Esophagus squamous epithelium (tissue), 5 donors: ENCODE results near the gene CFL1. TPM values are rescaled to one million over a fixed set of nuclear protein-coding genes. Genes with fewer than 3 reads are reported as not detected.
"Not testable (repeated sequence)": the region's sequence is repeated elsewhere in the genome, so short reads cannot be mapped to it uniquely, and the experiment has no call there.

ENCODE experiments used
- DNase-seq: peaks from one replicate; lab custom pipeline; 2025; lab: John Stamatoyannopoulos, UW
- H3K27ac ChIP-seq, 4 donors: fragments of 200-600 bp; sonication (generic); one replicate each; pipeline ENCODE4 v1.5.1; 2016 to 2019; ENCODE audit warnings: mild to moderate bottlenecking in 1 of 4
- H3K27me3 ChIP-seq, 4 donors: fragments of 200-600 bp; sonication (generic); 1 replicate in 3 of 4; 2 replicates in 1 of 4; pipeline versions ENCODE4 v1.5.1 to v1.6.0; 2017 to 2021; ENCODE audit warnings: antibody characterized with exemption in 1 of 4
- H3K36me3 ChIP-seq, 3 donors: fragments of 200-600 bp; sonication (generic); one replicate each; pipeline ENCODE4 v1.5.1; 2016 to 2019
- H3K4me1 ChIP-seq, 3 donors: fragments of 200-600 bp; sonication (generic); one replicate each; pipeline ENCODE4 v1.5.1; 2017 to 2019
- H3K4me3 ChIP-seq, 4 donors: fragments of 200-600 bp; sonication (generic); 1 replicate in 3 of 4; 2 replicates in 1 of 4; pipeline ENCODE4 v1.5.1; 2016 to 2019; ENCODE audit warnings: mild to moderate bottlenecking in 2 of 4, moderate library complexity in 1 of 4
- H3K9me3 ChIP-seq, 3 donors: fragments of 200-600 bp; sonication (generic); one replicate each; pipeline ENCODE4 v1.5.1; 2016 to 2019
- CTCF ChIP-seq, 6 experiments: fragments of 450-650 bp in 4 of 6; fragments of 200-600 bp in 2 of 6; sonication (generic) in 2 of 6; IDR thresholded peaks; one replicate each; pipeline ENCODE4 v1.5.1; 2016 to 2019; ENCODE audit warnings: antibody characterized with exemption in 6 of 6, mild to moderate bottlenecking in 4 of 6, moderate library complexity in 4 of 6
- POLR2A ChIP-seq, 4 donors: fragments of 450-650 bp; IDR thresholded peaks; one replicate each; pipeline ENCODE4 v1.6.1; 2017; ENCODE audit warnings: antibody characterized with exemption in 4 of 4, mild to moderate bottlenecking in 4 of 4, moderate library complexity in 3 of 4
- WGBS, 2 donors: methylation state at CpG; one replicate each; pipeline ENCODE4 v1.1.5; 2018; 5-methylcytosine and 5-hydroxymethylcytosine counted together
- intact Hi-C: fragments of 100-400 bp; cut with DNase I; formaldehyde crosslinking; loops from one replicate; pipeline ENCODE4 v1.15.0; 2022
- total RNA-seq, 4 donors: library from RNA; depleted of rRNA; stranded (reverse); fragments of >200 nt; gene quantifications; one replicate each; pipeline ENCODE4 v1.1.0, GENCODE V29; 2016
- donor health status: DM: yes; HTN: yes; CAD: no.

The CFL1 gene
- total RNA-seq, 4 donors from 2014 or later, result 453 to 833 (median 750) TPM

- 79 to 80% methylated on average over 9 to 10 of the region's 10 CpGs for WGBS, 2 donors
- TF ChIP-seq CTCF (IDR thresholded peaks at IDR 0.05) (no peak), POLR2A (IDR thresholded peaks at IDR 0.05) (no peak)
- Histone ChIP-seq H3K4me1 (no peaks in the 10 kb centered on the region), H3K36me3 (no peaks in the 10 kb centered on the region), H3K9me3 (no peaks in the 10 kb centered on the region), H3K27me3 (no peaks in the 10 kb centered on the region), H3K27ac (no peak overlapping the region), H3K4me3 (no peak overlapping the region)
- intact Hi-C loops, result no loop called here
- DNase-seq, result no peak
Measured at GRCh38 chr11:65844231-65844872, 13.6 kb downstream of the CFL1 start.

GRCh38 chr11:65843811-65844210 lies 14.2 kb downstream of the CFL1 start:
- no peak for DNase-seq
- Histone ChIP-seq H3K9me3 (no peaks in the 10 kb centered on the region), H3K27ac (no peak overlapping the region), H3K4me3 (no peak overlapping the region), H3K27me3 (no peaks in the 10 kb centered on the region), H3K36me3 (no peaks in the 10 kb centered on the region), H3K4me1 (no peaks in the 10 kb centered on the region)
- 85 to 89% methylated on average over 3 of the region's 3 CpGs for WGBS, 2 donors
- intact Hi-C loops, result no loop called here
- TF ChIP-seq CTCF (IDR thresholded peaks at IDR 0.05) (no peak), POLR2A (IDR thresholded peaks at IDR 0.05) (no peak)

- no peak for DNase-seq
- no peak overlapping the region for H3K27ac ChIP-seq
- no peak overlapping the region for H3K4me3 ChIP-seq
- TF ChIP-seq CTCF (IDR thresholded peaks at IDR 0.05), result no peak
- no peak for TF ChIP-seq POLR2A (IDR thresholded peaks at IDR 0.05)
- no peaks in the 10 kb centered on the region for H3K27me3 ChIP-seq
- H3K36me3 ChIP-seq, result no peaks in the 10 kb centered on the region
- H3K4me1 ChIP-seq, result no peaks in the 10 kb centered on the region
- intact Hi-C loops, result no loop called here
- WGBS, 2 donors, result 71 to 80% methylated on average over 4 of the region's 4 CpGs
- H3K9me3 ChIP-seq, result no peaks in the 10 kb centered on the region
Measured at GRCh38 chr11:65842144-65842543, 15.8 kb downstream of the CFL1 start.

- H3K9me3 ChIP-seq, result no peaks in the 10 kb centered on the region
- peak overlapping the region; percentile 37 to 75 (median 54) for H3K4me3 ChIP-seq
- intact Hi-C loops, result no loop called here
- peaks cover 0 to 16% (median 0%) of the 10 kb centered on the region in 4 donors for H3K27me3 ChIP-seq
- TF ChIP-seq CTCF (IDR thresholded peaks at IDR 0.05) (no peak), POLR2A (IDR thresholded peaks at IDR 0.05) (no peak)
- DNase-seq, result no peak
- WGBS, 2 donors, result 21 to 32% methylated on average over 4 to 5 of the region's 6 CpGs
- peaks cover 0 to 19% (median 12%) of the 10 kb centered on the region in 3 donors for H3K4me1 ChIP-seq
- no peaks in the 10 kb centered on the region for H3K36me3 ChIP-seq
- H3K27ac ChIP-seq, result no peak overlapping the region
Measured at GRCh38 chr11:65834202-65834601, 23.8 kb downstream of the CFL1 start.

- DNase-seq, result peak; percentile 71
- 3 to 9% methylated on average over 17 to 20 of the region's 63 CpGs for WGBS, 2 donors
- intact Hi-C loops, result no loop called here
Measured at GRCh38 chr11:65833297-65834030, 24.5 kb downstream of the CFL1 start, which contains the start of gene SNX32. SNX32 (plus strand) TSS chr11:65833963; CDS start chr11:65834066, 103 bp downstream.

GRCh38 chr11:65832231-65832630 lies 25.7 kb downstream of the CFL1 start:
- not testable (repeated sequence) for H3K9me3 ChIP-seq, DNase-seq

More at GRCh38 chr11:65833297-65834030, 24.5 kb downstream of the CFL1 start, which contains the start of gene SNX32:
- no peak for TF ChIP-seq CTCF (IDR thresholded peaks at IDR 0.05)
- no peak for TF ChIP-seq POLR2A (IDR thresholded peaks at IDR 0.05)
- Histone ChIP-seq H3K27ac (peak within 1 kb of the TSS; percentile 19 to 54 (median 46)), H3K9me3 (no peaks in the 10 kb centered on the region), H3K36me3 (no peaks in the 10 kb centered on the region), H3K4me1 (peaks cover 0 to 19% (median 12%) of the 10 kb centered on the region in 3 donors), H3K4me3 (peak within 1 kb of the TSS; percentile 37 to 75 (median 54)), H3K27me3 (peaks cover 0 to 16% (median 0%) of the 10 kb centered on the region in 4 donors)

More at GRCh38 chr11:65832231-65832630, 25.7 kb downstream of the CFL1 start:
- intact Hi-C loops, H3K27ac ChIP-seq, H3K4me3 ChIP-seq, H3K36me3 ChIP-seq: not testable (repeated sequence)
- H3K4me1 ChIP-seq, result peaks cover 0 to 19% (median 12%) of the 10 kb centered on the region in 3 donors
- peaks cover 0 to 16% (median 0%) of the 10 kb centered on the region in 4 donors for H3K27me3 ChIP-seq
